Left forelimb (tissue), 1 donor: ENCODE measurements around the gene PCDHGB3.
"Not testable (repeated sequence)": the region's sequence is repeated elsewhere in the genome, so short reads cannot be mapped to it uniquely, and the experiment has no call there.

ENCODE experiments used
- DNase-seq: peaks from one replicate; pipeline ENCODE4 v3.0.0-alpha.2; 2018; ENCODE audit warnings: low spot score

PCDHGB3 gene

DNA sequence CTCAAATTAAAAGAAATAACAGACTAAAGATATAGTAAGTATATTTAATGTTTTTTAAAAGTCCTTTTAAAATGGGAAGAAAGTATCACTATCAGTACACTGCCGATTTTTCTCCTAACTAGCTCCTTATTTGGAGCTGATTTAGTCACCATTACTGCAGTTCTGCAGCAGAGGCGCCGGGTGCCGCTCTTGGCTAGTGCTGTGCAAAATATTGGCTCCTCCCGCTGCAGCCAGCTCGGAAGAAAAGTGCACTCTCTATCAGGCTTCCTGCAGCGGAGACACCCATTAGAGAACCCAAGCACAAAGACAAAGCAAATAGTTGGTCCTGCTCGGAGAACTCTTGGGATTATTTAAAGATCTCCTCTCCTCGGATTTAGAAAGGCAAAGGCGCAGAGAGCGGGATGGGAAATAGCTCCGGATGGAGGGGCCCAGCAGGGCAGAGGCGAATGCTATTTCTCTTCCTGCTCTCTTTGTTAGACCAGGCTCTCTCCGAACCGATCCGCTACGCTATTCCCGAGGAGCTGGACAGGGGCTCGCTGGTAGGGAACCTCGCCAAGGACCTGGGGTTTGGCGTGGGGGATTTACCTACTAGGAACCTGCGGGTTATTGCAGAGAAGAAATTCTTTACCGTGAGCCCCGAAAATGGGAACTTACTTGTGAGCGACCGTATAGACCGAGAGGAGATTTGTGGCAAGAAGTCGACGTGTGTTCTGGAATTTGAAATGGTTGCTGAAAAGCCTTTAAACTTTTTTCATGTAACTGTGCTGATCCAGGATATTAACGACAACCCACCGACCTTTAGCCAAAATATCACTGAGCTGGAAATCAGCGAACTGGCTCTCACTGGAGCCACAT lies at the start of gene PCDHGB3:
Gene PCDHGB3, plus strand, starts transcription at position 249 of the 855 bp plus-strand sequence. Its CDS starts 153 bp downstream, at position 402.
- no peak for DNase-seq

GRCh38 chr5:141322261-141322660 lies 47.8 kb upstream of the PCDHGB3 start:
- DNase-seq: no peak

DNA sequence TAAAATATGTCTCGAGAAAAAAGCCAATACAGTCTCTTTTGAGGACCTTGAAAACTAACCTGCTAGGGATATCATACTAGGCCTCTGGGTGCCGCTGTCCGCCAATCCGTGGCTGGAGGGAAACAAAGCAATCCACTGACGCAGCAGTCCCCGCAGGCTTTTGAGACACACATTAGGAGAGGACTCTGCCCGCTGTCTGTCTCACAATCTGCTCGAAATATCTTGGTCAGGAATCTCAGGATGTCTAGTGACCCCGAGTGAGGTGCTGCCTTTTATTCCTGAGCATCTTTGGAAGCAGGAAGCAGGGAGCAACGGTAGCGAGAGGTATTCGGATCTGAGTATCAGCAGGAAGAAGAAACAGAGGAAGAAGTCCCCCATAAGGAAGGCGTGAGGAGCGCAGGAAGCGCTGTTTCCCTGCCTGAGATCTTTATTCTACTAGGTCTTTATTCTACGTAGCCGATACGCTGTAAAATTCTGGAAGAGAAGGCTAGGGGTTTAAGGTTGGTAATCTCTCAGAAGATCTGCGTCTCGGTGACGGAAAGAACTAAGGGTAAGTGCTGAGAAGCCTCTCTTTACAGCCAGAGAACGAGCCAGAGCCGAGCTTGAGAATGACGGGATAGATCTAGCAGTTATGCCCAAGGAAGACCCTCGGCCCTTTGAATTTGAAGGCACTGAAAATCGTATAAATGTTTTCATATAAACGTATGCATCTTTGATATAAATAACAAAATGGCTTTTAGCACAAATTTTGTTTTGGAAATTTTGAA lies 43.8 kb upstream of the PCDHGB3 start:
- DNase-seq: no peak

DNA sequence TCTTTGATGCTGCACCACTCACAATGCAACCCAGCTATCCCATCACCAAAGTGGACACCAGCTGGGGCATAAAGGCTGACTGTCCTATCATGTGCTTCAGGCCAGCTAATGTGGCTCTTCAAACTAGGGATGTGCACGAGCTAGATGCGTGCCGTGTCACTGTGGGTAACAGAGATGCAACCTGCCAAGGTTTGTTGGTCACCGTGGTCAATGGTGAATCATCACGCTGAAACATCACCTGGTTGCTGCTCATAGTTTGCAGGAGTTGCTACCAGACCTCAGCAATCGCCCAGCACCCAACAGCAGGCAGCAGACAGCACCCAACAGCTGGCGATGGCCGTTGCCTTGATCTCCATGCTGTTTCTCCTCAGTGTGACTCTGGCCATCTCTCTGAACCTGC lies 41.8 kb upstream of the PCDHGB3 start:
- DNase-seq: no peak

GRCh38 chr5:141330299-141331080 lies 39.6 kb upstream of the PCDHGB3 start, which contains the start of gene PCDHGA1:
TSS of gene PCDHGA1 (plus strand) at chr5:141330514.
- DNase-seq: no peak

DNA sequence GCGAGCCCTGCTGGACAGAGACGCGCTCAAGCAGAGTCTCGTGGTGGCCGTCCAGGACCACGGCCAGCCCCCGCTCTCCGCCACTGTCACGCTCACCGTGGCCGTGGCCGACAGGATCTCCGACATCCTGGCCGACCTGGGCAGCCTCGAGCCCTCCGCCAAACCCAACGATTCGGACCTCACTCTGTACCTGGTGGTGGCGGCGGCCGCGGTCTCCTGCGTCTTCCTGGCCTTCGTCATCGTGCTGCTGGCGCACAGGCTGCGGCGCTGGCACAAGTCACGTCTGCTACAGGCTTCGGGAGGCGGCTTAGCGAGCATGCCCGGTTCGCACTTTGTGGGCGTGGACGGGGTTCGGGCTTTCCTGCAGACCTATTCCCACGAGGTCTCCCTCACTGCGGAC lies 37.5 kb upstream of the PCDHGB3 start:
- not testable (repeated sequence) for DNase-seq

DNA sequence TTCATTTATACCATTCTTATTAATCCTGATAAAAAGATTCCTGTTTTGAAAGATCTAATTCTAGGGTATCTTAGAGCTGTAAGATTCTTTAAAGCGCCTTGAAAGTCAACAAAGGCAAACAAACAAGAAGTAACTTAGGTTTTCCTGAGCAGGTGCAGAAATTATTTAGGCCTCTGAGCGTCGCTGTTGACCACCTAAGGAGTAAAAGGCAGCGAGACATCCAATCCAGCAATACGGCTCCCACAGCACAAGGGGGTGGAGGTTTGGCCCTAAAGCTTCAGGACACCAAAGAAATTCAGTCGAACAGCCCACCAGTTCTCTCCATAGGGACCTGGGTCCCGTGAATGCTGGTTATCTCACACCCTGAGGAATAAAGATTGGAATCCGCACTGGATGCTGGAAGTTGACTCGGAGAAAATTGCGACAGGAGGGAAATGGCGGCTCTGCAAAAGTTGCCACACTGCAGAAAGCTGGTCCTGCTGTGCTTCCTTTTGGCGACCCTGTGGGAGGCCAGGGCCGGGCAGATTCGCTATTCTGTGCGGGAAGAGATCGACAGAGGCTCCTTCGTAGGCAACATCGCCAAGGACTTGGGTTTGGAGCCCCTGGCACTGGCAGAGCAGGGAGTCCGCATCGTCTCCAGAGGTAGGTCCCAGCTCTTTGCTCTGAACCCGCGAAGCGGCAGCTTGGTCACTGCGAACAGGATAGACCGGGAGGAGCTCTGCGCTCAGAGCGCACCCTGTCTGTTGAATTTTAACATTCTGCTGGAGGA lies 31.3 kb upstream of the PCDHGB3 start, which contains the start of gene PCDHGA2:
Gene PCDHGA2, plus strand, starts transcription at position 223 of the 769 bp plus-strand sequence.
- DNase-seq: no peak

GRCh38 chr5:141340781-141341354 lies 29.2 kb upstream of the PCDHGB3 start:
- not testable (repeated sequence) for DNase-seq

DNA sequence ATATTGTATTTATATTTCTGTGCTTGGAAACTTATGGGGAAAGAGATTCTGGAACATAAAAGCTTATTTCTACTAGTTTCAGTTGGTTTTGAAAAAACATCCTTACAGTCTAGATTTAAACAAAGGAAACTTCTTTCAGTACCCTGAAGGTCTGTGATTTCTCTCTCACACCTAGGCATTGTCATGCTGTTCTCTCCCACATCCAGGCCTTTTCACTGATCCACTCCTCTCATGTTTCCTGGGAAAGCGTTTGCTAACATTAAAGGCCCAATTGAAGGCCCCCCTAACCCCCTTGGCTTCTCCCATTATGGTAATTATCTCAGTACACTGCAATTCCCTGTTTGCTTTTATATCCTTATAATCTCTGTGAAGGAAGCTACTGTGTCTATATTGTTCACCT lies 27.3 kb upstream of the PCDHGB3 start:
- no peak for DNase-seq

GRCh38 chr5:141343242-141343952 lies 26.6 kb upstream of the PCDHGB3 start, which contains the start of gene PCDHGA3:
TSS of gene PCDHGA3 (plus strand) at chr5:141343829. CDS start at chr5:141344034, 205 bp downstream.
- DNase-seq: no peak

- no peak for DNase-seq
Observed at GRCh38 chr5:141343953-141344463, 26.0 kb upstream of the PCDHGB3 start.

DNA sequence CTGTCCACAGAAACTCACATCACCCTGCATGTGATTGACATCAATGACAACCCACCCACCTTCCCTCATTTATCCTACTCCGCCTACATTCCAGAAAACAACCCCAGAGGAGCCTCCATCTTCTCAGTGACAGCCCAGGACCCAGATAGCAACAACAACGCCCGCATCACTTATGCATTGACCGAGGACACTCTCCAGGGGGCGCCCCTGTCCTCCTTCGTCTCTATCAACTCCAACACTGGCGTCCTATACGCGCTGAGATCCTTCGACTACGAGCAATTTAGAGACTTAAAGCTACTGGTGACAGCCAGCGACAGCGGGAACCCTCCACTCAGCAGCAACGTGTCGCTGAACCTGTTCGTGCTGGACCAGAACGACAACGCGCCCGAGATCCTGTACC lies 24.7 kb upstream of the PCDHGB3 start:
- no peak for DNase-seq

DNA sequence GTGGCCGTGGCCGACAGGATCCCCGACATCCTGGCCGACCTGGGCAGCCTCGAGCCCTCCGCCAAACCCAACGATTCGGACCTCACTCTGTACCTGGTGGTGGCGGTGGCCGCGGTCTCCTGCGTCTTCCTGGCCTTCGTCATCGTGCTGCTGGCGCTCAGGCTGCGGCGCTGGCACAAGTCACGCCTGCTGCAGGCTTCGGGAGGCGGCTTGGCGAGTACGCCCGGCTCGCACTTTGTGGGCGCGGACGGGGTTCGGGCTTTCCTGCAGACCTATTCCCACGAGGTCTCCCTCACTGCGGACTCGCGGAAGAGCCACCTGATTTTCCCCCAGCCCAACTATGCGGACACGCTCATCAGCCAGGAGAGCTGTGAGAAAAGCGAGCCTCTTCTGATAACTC lies 24.0 kb upstream of the PCDHGB3 start:
- not testable (repeated sequence) for DNase-seq

GRCh38 chr5:141349917-141350619 lies 20.0 kb upstream of the PCDHGB3 start, which contains the start of gene PCDHGB1:
TSS of gene PCDHGB1 (plus strand) at chr5:141350099. CDS start at chr5:141350261, 162 bp downstream.
- no peak for DNase-seq

- no peak for DNase-seq
Observed at GRCh38 chr5:141351591-141351990, 18.5 kb upstream of the PCDHGB3 start.

GRCh38 chr5:141354900-141355469 lies 15.1 kb upstream of the PCDHGB3 start, which contains the start of gene PCDHGA4:
TSS of gene PCDHGA4 (plus strand) at chr5:141355021. CDS start at chr5:141355108, 87 bp downstream.
- DNase-seq: no peak

DNA sequence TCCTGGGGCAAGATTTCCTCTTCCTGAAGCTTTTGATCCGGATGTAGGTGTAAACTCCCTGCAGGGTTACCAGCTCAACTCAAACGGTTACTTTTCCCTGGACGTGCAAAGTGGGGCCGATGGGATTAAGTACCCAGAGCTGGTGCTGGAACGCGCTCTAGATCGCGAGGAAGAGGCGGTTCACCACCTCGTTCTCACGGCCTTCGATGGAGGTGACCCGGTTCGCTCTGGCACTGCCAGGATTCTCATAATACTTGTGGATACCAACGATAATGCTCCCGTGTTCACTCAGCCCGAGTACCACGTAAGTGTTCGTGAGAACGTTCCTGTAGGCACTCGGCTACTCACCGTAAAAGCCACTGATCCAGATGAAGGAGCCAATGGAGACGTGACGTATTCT lies 14.4 kb upstream of the PCDHGB3 start:
- DNase-seq: no peak

- no peak for DNase-seq
Observed at GRCh38 chr5:141356133-141356532, 13.9 kb upstream of the PCDHGB3 start.

- no peak for DNase-seq
Observed at GRCh38 chr5:141356950-141357349, 13.1 kb upstream of the PCDHGB3 start.
